Gastroesophageal sphincter (tissue), 4 donors: ENCODE measurements around the gene C11orf86. TPM values are rescaled to one million over a fixed set of nuclear protein-coding genes. Genes with fewer than 3 reads are reported as not detected.
A peak's percentile ranks its signal among the peaks of the same experiment; 100 is the strongest.

Experiments used
- ATAC-seq: fragments of 150-250 bp; one replicate; pipeline ENCODE4 v1.9.1; 2016; ENCODE audit warnings: mild to moderate bottlenecking, moderate library complexity
- H3K27ac ChIP-seq, 4 donors: fragments of 200-600 bp; sonication (generic) in 3 of 4; 1 replicate in 3 of 4; 2 replicates in 1 of 4; pipeline ENCODE4 v1.5.1; 2016 to 2019
- H3K27me3 ChIP-seq: fragments of 200-600 bp; sonication (generic); one replicate; pipeline ENCODE4 v1.5.1; 2019
- H3K36me3 ChIP-seq, 2 donors: fragments of 200-600 bp; sonication (generic); one replicate each; pipeline ENCODE4 v1.5.1; 2019; ENCODE audit warnings: control low read depth in 1 of 2
- H3K4me1 ChIP-seq, 3 donors: fragments of 200-600 bp; sonication (generic); 1 replicate in 2 of 3; 2 replicates in 1 of 3; pipeline ENCODE4 v1.5.1; 2016 to 2019; ENCODE audit warnings: control low read depth in 2 of 3
- H3K4me3 ChIP-seq, 2 donors: fragments of 200-600 bp; sonication (generic); one replicate each; pipeline ENCODE4 v1.5.1; 2019; ENCODE audit warnings: mild to moderate bottlenecking in 1 of 2, moderate library complexity in 1 of 2
- H3K9me3 ChIP-seq, 3 donors: fragments of 200-600 bp; sonication (generic); one replicate each; pipeline ENCODE4 v1.5.1; 2017 to 2019; ENCODE audit warnings: control low read depth in 2 of 3
- EP300 ChIP-seq: sonication (generic); formaldehyde crosslinking; IDR thresholded peaks from one replicate; pipeline ENCODE4 v1.6.1; 2017; ENCODE audit warnings: antibody characterized with exemption, mild to moderate bottlenecking
- POLR2A ChIP-seq, 2 donors: fragments of 450-650 bp; IDR thresholded peaks; one replicate each; pipeline ENCODE4 v1.6.1; 2017; ENCODE audit warnings: antibody characterized with exemption in 2 of 2, mild to moderate bottlenecking in 2 of 2, moderate library complexity in 1 of 2
- POLR2AphosphoS5 ChIP-seq: sonication (generic); formaldehyde crosslinking; IDR thresholded peaks from one replicate; pipeline ENCODE4 v1.6.1; 2017; ENCODE audit warnings: antibody characterized with exemption
- WGBS, 2 donors: methylation state at CpG; one replicate each; pipeline ENCODE4 v1.1.5; 2018; ENCODE audit warnings: low coverage in 1 of 2; 5-methylcytosine and 5-hydroxymethylcytosine counted together
- total RNA-seq, 4 donors: library from RNA; depleted of rRNA; stranded (reverse); fragments of >200 nt; gene quantifications; one replicate each; pipeline ENCODE4 v1.1.0, GENCODE V29; 2016
- TF ChIP-seq, protein P1 (sequence below), 4 experiments: fragments of 200-600 bp in 2 of 4; fragments of 450-650 bp in 2 of 4; sonication (generic) in 1 of 4; IDR thresholded peaks; one replicate each; pipeline ENCODE4 v1.5.1; 2017 to 2019; ENCODE audit warnings: antibody characterized with exemption in 4 of 4, mild to moderate bottlenecking in 2 of 4, moderate library complexity in 2 of 4

C11orf86 gene
- total RNA-seq, 4 donors from 2014 or later: not detected

DNA sequence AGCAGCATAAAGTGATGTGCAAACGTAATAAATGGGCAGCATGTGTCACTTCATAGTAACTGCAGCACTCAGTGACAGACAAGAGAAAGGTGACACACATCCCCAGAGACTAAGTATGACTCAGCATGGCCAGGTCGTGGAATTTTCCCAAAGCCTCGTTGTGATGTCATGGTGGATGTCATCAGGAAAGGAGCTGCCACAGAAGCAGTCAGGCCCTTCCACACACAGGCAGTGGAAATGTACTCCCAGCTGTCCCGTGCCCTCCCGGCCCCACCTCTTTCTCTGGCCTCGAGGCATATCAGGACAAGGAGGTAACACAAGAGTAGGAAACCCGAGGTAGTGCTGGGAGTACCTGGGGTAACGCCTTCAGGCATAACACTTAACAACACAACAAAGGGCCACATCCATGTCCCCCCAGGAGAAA lies 25.0 kb upstream of the C11orf86 start:
- WGBS, 2 donors: 57 to 61% methylated on average over 2 to 7 of the region's 8 CpGs
- ATAC-seq: peak; percentile 48
- no peak for TF ChIP-seq POLR2AphosphoS5
- TF ChIP-seq EP300: no peak
- TF ChIP-seq POLR2A (IDR thresholded peaks at IDR 0.05): no peak
- TF ChIP-seq, protein P1, sequence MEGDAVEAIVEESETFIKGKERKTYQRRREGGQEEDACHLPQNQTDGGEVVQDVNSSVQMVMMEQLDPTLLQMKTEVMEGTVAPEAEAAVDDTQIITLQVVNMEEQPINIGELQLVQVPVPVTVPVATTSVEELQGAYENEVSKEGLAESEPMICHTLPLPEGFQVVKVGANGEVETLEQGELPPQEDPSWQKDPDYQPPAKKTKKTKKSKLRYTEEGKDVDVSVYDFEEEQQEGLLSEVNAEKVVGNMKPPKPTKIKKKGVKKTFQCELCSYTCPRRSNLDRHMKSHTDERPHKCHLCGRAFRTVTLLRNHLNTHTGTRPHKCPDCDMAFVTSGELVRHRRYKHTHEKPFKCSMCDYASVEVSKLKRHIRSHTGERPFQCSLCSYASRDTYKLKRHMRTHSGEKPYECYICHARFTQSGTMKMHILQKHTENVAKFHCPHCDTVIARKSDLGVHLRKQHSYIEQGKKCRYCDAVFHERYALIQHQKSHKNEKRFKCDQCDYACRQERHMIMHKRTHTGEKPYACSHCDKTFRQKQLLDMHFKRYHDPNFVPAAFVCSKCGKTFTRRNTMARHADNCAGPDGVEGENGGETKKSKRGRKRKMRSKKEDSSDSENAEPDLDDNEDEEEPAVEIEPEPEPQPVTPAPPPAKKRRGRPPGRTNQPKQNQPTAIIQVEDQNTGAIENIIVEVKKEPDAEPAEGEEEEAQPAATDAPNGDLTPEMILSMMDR (IDR thresholded peaks at IDR 0.05): no peak

DNA sequence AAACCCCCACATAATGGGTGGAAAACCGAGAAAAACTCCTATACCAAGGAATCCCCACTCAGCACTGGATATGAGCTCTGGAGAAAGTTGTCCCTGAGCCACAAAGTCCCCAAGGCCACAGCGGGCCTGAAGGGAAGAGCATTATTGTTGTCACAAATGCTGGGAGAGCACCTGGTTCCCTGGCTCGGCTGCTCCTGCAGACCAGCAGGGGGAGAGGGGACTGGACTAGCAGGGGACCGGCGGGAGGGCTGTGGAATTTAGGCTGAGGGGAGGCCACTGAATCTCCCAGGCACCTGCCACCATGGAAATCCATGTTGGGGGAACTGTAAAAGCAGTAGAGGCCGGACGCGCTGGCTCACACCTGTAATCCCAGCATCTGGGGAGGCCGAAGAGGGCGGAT lies 24.0 kb upstream of the C11orf86 start:
- no peak overlapping the region for H3K27ac ChIP-seq

More for the DNA sequence above, 25.0 kb upstream of the C11orf86 start:
- Histone ChIP-seq H3K4me3 (no peak overlapping the region), H3K9me3 (no peaks in the 10 kb centered on the region), H3K27ac (no peak overlapping the region), H3K36me3 (peaks cover 0 to 12% of the 10 kb centered on the region in 2 donors), H3K27me3 (no peaks in the 10 kb centered on the region), H3K4me1 (no peaks in the 10 kb centered on the region)

DNA sequence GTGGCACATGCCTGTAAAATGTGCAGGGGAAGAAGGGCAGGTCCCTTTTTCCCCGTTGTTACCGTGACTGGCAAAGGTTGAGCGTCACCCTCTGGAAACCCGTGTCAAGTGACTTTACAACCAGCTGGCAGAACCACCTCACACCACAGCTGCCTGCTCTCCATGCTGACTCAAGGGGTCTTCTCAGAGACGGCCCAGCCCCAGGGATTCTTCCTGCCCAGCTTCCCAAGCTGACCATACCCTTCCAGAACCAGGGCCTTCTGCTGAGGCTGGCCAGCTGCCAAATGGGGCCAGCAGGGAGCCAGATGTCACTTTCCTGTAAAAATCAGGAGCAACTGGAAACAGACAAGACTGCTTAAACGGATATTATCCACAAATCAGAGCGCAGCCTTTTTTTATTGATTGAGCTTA lies 23.2 kb upstream of the C11orf86 start:
- TF ChIP-seq EP300 (no peak), POLR2AphosphoS5 (no peak), POLR2A (IDR thresholded peaks at IDR 0.05) (no peak)
- TF ChIP-seq, protein P1 (IDR thresholded peaks at IDR 0.05): no peak
- H3K36me3 ChIP-seq: peaks cover 0 to 5% of the 10 kb centered on the region in 2 donors
- no peaks in the 10 kb centered on the region for H3K9me3 ChIP-seq
- no peak overlapping the region for H3K4me3 ChIP-seq
- no peaks in the 10 kb centered on the region for H3K27me3 ChIP-seq
- WGBS, 2 donors: 61 to 62% methylated on average over 4 to 5 of the region's 7 CpGs
- peaks cover 0 to 4% (median under 1%) of the 10 kb centered on the region in 3 donors for H3K4me1 ChIP-seq
- no peak for ATAC-seq
- no peak overlapping the region for H3K27ac ChIP-seq

More for the DNA sequence above, 24.0 kb upstream of the C11orf86 start:
- TF ChIP-seq EP300: no peak
- no peak for TF ChIP-seq POLR2A (IDR thresholded peaks at IDR 0.05)
- TF ChIP-seq, protein P1 (IDR thresholded peaks at IDR 0.05): no peak
- TF ChIP-seq POLR2AphosphoS5: no peak
- H3K4me1 ChIP-seq: no peaks in the 10 kb centered on the region
- H3K36me3 ChIP-seq: peaks cover 0 to 12% of the 10 kb centered on the region in 2 donors
- H3K9me3 ChIP-seq: no peaks in the 10 kb centered on the region
- 90 to 93% methylated on average over 2 to 3 of the region's 10 CpGs for WGBS, 2 donors
- no peak for ATAC-seq
- no peak overlapping the region for H3K4me3 ChIP-seq
- no peaks in the 10 kb centered on the region for H3K27me3 ChIP-seq

- 81 to 89% methylated on average over 10 to 13 of the region's 13 CpGs for WGBS, 2 donors
- H3K27me3 ChIP-seq: no peaks in the 10 kb centered on the region
- peaks cover 0 to 5% of the 10 kb centered on the region in 2 donors for H3K36me3 ChIP-seq
- TF ChIP-seq POLR2AphosphoS5: no peak
- TF ChIP-seq, protein P1 (IDR thresholded peaks at IDR 0.05): no peak
- no peak for TF ChIP-seq EP300
- TF ChIP-seq POLR2A (IDR thresholded peaks at IDR 0.05): no peak
- peaks cover 0 to 13% (median 9%) of the 10 kb centered on the region in 3 donors for H3K4me1 ChIP-seq
- no peak overlapping the region for H3K27ac ChIP-seq
- no peak for ATAC-seq
- no peaks in the 10 kb centered on the region for H3K9me3 ChIP-seq
- H3K4me3 ChIP-seq: no peak overlapping the region
Observed at GRCh38 chr11:66953081-66953833, 21.8 kb upstream of the C11orf86 start.
